Hepatocyte (in vitro differentiated cells): ENCODE data around the gene GUCY2D. TPM values are rescaled to one million over a fixed set of nuclear protein-coding genes. Genes with fewer than 3 reads are reported as not detected.

Source experiments
- DNase-seq: peaks from one replicate; pipeline ENCODE4 v3.0.0-alpha.2; 2016; ENCODE audit warnings: low spot score
- H2AFZ ChIP-seq: fragments of 200-600 bp; sonication (generic); 2 replicates; pipeline ENCODE4 v1.6.0; 2016; ENCODE audit warnings: antibody characterized with exemption, mild to moderate bottlenecking
- H3K27ac ChIP-seq: fragments of 200-600 bp; sonication (generic); 2 replicates; pipeline ENCODE4 v1.5.1; 2016; ENCODE audit warnings: mild to moderate bottlenecking
- H3K27me3 ChIP-seq: fragments of 200-600 bp; sonication (generic); 2 replicates; pipeline ENCODE4 v1.6.1; 2016
- H3K36me3 ChIP-seq: fragments of 200-600 bp; sonication (generic); replicated peaks from 2 replicates; pipeline ENCODE4 v1.5.1; 2016; ENCODE audit warnings: low read depth; ENCODE audit not compliant: insufficient read depth
- H3K4me1 ChIP-seq: fragments of 200-600 bp; sonication (generic); 2 replicates; pipeline ENCODE4 v1.5.1; 2016; ENCODE audit warnings: mild to moderate bottlenecking, moderate library complexity; ENCODE audit not compliant: insufficient read depth
- H3K4me2 ChIP-seq: fragments of 200-600 bp; sonication (generic); 2 replicates; pipeline ENCODE4 v1.6.0; 2016
- H3K4me3 ChIP-seq: fragments of 200-600 bp; sonication (generic); 2 replicates; pipeline ENCODE4 v1.5.1; 2016; ENCODE audit warnings: mild to moderate bottlenecking
- H3K79me2 ChIP-seq: fragments of 200-600 bp; sonication (generic); 2 replicates; pipeline ENCODE4 v1.6.0; 2017; ENCODE audit warnings: mild to moderate bottlenecking
- H3K9me2 ChIP-seq: fragments of 200-600 bp; sonication (generic); replicated peaks from 2 replicates; pipeline ENCODE4 v1.6.0; 2017; ENCODE audit warnings: mild to moderate bottlenecking; ENCODE audit not compliant: insufficient read depth
- H3K9me3 ChIP-seq: fragments of 200-600 bp; sonication (generic); 2 replicates; pipeline ENCODE4 v1.5.1; 2016; ENCODE audit warnings: low read depth, mild to moderate bottlenecking
- H4K20me1 ChIP-seq: fragments of 200-600 bp; sonication (generic); 2 replicates; pipeline ENCODE4 v1.6.0; 2016; ENCODE audit warnings: mild to moderate bottlenecking; ENCODE audit not compliant: insufficient read depth, poor library complexity, severe bottlenecking
- CTCF ChIP-seq: fragments of 200-600 bp; sonication (generic); IDR thresholded peaks from 2 replicates; pipeline ENCODE4 v1.5.1; 2016; ENCODE audit warnings: antibody characterized with exemption, mild to moderate bottlenecking; ENCODE audit not compliant: poor library complexity
- EZH2 ChIP-seq: fragments of 200-600 bp; sonication (generic); IDR thresholded peaks from 2 replicates; pipeline ENCODE4 v1.6.1; 2016; ENCODE audit warnings: antibody characterized with exemption, mild to moderate bottlenecking, borderline replicate concordance
- EZH2phosphoT487 ChIP-seq: fragments of 200-600 bp; sonication (generic); IDR thresholded peaks from one replicate; pipeline ENCODE4 v1.6.1; 2018; ENCODE audit warnings: antibody characterized with exemption, mild to moderate bottlenecking, low read depth, moderate library complexity; ENCODE audit not compliant: unreplicated experiment, severe bottlenecking
- WGBS: methylation state at CpG from one replicate; pipeline ENCODE4 v1.1.6; 2016; ENCODE audit warnings: low lambda C conversion rate; ENCODE audit errors: missing lambda C conversion rate; 5-methylcytosine and 5-hydroxymethylcytosine counted together
- polyA plus RNA-seq: library from polyadenylated mRNA; unstranded; fragments of >200 nt; fragmentation: Nextera tagmentation; extraction: Ambion mirVana; gene quantifications from 2 replicates; pipeline ENCODE4 v1.2.1, GENCODE V29; 2016
- total RNA-seq: library from RNA; depleted of rRNA; stranded (reverse); fragments of >200 nt; gene quantifications from 2 replicates; pipeline ENCODE4 v1.2.3, GENCODE V29; 2014

GUCY2D gene
- total and polyA plus RNA-seq, 2 experiments from 2014 or later, result 1.6 TPM; not detected in 1

DNA sequence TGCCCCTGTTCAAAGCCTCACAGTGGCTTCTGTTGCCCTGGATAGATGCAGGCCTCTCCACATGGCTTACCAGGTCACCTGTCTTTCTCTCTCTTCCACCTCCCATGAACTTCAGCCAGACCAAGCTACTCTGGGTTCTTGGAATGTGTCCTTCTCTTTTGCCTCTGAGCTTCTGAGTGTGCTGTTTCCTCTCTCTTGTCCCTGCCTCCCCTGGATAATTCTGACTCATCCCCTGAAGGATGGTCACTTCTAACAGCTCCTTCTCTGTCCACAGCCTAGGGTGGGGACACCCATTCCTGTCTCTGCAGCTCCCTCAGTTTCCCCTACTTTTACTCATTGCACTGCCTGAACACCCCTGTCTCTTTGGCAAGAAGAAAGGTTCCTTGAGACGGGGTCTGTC is 2.9 kb downstream of the GUCY2D start:
- Histone ChIP-seq H3K4me1 (peaks cover 9% of the 10 kb centered on the region), H3K4me2 (no peak overlapping the region), H3K4me3 (no peak overlapping the region), H3K36me3 (no peaks in the 10 kb centered on the region), H3K9me2 (no peaks in the 10 kb centered on the region), H3K27ac (no peak overlapping the region), H3K27me3 (peaks cover 53% of the 10 kb centered on the region), H4K20me1 (no peaks in the 10 kb centered on the region), H3K9me3 (no peaks in the 10 kb centered on the region), H2AFZ (no peak overlapping the region), H3K79me2 (no peaks in the 10 kb centered on the region)
- 74% methylated on average over 1 of the region's 1 CpG for WGBS
- DNase-seq, result no peak
- TF ChIP-seq EZH2phosphoT487 (no peak), CTCF (no peak), EZH2 (no peak)

- Histone ChIP-seq H3K4me1 (peaks cover 9% of the 10 kb centered on the region), H3K9me3 (no peaks in the 10 kb centered on the region), H2AFZ (no peak overlapping the region), H3K9me2 (no peaks in the 10 kb centered on the region), H4K20me1 (no peaks in the 10 kb centered on the region), H3K36me3 (no peaks in the 10 kb centered on the region), H3K27ac (no peak overlapping the region), H3K27me3 (peaks cover 45% of the 10 kb centered on the region), H3K4me3 (no peak overlapping the region), H3K79me2 (no peaks in the 10 kb centered on the region), H3K4me2 (no peak overlapping the region)
- TF ChIP-seq EZH2phosphoT487 (no peak), EZH2 (no peak), CTCF (no peak)
- WGBS, result 97% methylated on average over 30 of the region's 30 CpGs
- DNase-seq, result no peak
These were observed 3.7 kb downstream of the GUCY2D start for GRCh38 chr17:8005967-8006730.

GRCh38 chr17:8006836-8007680 is 4.6 kb downstream of the GUCY2D start:
- WGBS, result 82% methylated on average over 14 of the region's 14 CpGs
- peaks cover 39% of the 10 kb centered on the region for H3K27me3 ChIP-seq
- no peaks in the 10 kb centered on the region for H3K9me2 ChIP-seq
- H3K27ac ChIP-seq, result no peak overlapping the region
- H3K4me3 ChIP-seq, result no peak overlapping the region
- H4K20me1 ChIP-seq, result no peaks in the 10 kb centered on the region
- H3K4me2 ChIP-seq, result no peak overlapping the region
- no peak overlapping the region for H2AFZ ChIP-seq
- no peaks in the 10 kb centered on the region for H3K36me3 ChIP-seq
- DNase-seq, result no peak
- no peaks in the 10 kb centered on the region for H3K9me3 ChIP-seq
- TF ChIP-seq CTCF (no peak), EZH2phosphoT487 (no peak), EZH2 (no peak)
- peaks cover 9% of the 10 kb centered on the region for H3K4me1 ChIP-seq
- no peaks in the 10 kb centered on the region for H3K79me2 ChIP-seq
